Activated CD4-positive, alpha-beta T cell treated with anti-CD3 and anti-CD28 coated beads, Interleukin-2, amount 10 ng/mL, durations not matched to agents 24 days and 14 days (primary cell): ENCODE results near the gene DNAH14. TPM values are rescaled to one million over a fixed set of nuclear protein-coding genes. Genes with fewer than 3 reads are reported as not detected.
A peak's percentile ranks its signal among the peaks of the same experiment; 100 is the strongest.

Source experiments
- DNase-seq: peaks from one replicate; pipeline ENCODE4 v3.0.0; 2022
- H3K27ac Mint-ChIP-seq: one replicate; pipeline ENCODE4 v1.8.0; 2022; ENCODE audit warnings: mild to moderate bottlenecking, mixed read lengths
- H3K27me3 Mint-ChIP-seq: one replicate; pipeline ENCODE4 v1.8.0; 2022; ENCODE audit warnings: mixed read lengths
- H3K36me3 Mint-ChIP-seq: one replicate; pipeline ENCODE4 v1.8.0; 2022; ENCODE audit warnings: low read depth, mild to moderate bottlenecking, mixed read lengths
- H3K4me1 Mint-ChIP-seq: one replicate; pipeline ENCODE4 v1.8.0; 2021; ENCODE audit warnings: mixed read lengths
- H3K4me3 Mint-ChIP-seq: one replicate; pipeline ENCODE4 v1.8.0; 2022; ENCODE audit warnings: mild to moderate bottlenecking, moderate library complexity, mixed read lengths
- H3K9me3 Mint-ChIP-seq: one replicate; pipeline ENCODE4 v1.8.0; 2021; ENCODE audit warnings: mixed read lengths
- intact Hi-C: fragments of 100-400 bp; cut with micrococcal nuclease; formaldehyde crosslinking; loops from one replicate; pipeline ENCODE4 v1.15.1; 2023
- total RNA-seq: library from RNA; stranded (reverse); gene quantifications from 2 replicates; pipeline ENCODE4 v1.2.3, GENCODE V29; 2022

DNAH14 gene
- total RNA-seq, 1 donor from 2014 or later, result not detected

DNA sequence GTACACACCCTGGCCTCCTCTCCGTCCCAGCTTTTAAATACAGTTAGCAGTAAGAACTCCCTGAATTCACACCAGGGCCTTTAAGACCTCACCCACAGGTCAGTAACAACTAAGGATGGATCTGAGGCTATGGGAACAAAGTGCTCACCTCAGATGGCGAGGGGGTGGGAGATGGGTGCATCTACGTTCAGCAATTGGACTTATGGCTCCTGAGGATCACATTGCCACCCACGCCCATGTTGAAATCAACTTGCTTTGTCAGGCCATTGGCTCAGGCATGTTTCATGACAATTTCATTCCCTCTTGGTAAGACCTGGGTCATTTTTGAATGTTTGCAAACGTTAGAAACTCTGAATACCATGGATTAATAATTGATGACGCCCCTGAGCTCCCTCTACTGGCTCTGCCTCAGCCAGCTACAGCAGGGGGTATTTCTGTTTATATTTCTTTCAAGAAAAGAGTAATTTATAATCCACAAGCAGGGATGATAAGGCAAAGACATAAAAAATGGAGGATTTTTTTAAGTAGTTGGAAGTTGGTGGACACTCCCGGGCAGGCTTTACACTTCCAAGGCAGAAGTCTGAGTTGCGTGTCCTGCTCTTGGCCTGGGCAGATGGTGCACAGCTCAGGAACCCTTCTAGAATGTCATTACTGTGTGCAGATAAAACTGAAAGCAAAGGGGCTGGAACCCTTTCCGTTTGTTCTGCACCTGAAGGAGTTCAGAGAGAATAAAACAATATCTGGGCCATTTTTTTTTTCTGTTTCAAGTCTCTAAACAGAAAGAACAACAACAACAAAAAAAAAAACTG lies 512.0 kb downstream of the DNAH14 start:
- H3K4me1 Mint-ChIP-seq, result peaks cover 60% of the 10 kb centered on the region
- DNase-seq, result no peak

DNA sequence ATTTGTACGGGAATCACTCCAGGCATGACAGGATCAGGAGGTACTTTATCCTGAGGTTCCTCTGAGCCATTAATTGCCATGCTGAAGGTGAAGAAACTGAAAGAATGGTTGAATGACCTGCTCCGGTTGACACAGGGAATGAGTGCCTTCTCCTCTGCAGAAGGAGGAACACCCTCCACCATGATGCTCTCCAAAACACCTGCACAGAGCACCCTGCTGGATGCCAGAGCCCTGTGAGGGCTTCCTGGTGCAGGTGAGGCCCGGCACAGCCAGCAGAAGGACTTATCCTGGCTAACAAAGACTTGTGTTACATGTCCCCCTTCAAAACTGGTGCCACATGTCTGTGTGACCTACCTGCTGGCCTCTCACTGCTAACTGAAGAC lies 512.6 kb downstream of the DNAH14 start:
- Mint-ChIP-seq H3K4me3 (peak overlapping the region; percentile 61), H3K9me3 (no peaks in the 10 kb centered on the region), H3K27me3 (peaks cover 2% of the 10 kb centered on the region), H3K4me1 (peaks cover 61% of the 10 kb centered on the region), H3K27ac (peak overlapping the region; percentile 76), H3K36me3 (peaks cover 2% of the 10 kb centered on the region)
- DNase-seq, result no peak
- intact Hi-C loops, result loop anchor here (10.0 kb wide), 2 partner anchors 947 to 1007 kb away; partner anchors contain the start of gene WDR26

More for the DNA sequence above, 512.0 kb downstream of the DNAH14 start:
- H3K27me3 Mint-ChIP-seq, result peaks cover 2% of the 10 kb centered on the region
- intact Hi-C loops, result loop anchor here (10.0 kb wide), 2 partner anchors 947 to 1007 kb away; partner anchors contain the start of gene WDR26
- H3K36me3 Mint-ChIP-seq, result peaks cover 2% of the 10 kb centered on the region
- peak overlapping the region; percentile 61 for H3K4me3 Mint-ChIP-seq
- peak overlapping the region; percentile 76 for H3K27ac Mint-ChIP-seq
- H3K9me3 Mint-ChIP-seq, result no peaks in the 10 kb centered on the region

DNA sequence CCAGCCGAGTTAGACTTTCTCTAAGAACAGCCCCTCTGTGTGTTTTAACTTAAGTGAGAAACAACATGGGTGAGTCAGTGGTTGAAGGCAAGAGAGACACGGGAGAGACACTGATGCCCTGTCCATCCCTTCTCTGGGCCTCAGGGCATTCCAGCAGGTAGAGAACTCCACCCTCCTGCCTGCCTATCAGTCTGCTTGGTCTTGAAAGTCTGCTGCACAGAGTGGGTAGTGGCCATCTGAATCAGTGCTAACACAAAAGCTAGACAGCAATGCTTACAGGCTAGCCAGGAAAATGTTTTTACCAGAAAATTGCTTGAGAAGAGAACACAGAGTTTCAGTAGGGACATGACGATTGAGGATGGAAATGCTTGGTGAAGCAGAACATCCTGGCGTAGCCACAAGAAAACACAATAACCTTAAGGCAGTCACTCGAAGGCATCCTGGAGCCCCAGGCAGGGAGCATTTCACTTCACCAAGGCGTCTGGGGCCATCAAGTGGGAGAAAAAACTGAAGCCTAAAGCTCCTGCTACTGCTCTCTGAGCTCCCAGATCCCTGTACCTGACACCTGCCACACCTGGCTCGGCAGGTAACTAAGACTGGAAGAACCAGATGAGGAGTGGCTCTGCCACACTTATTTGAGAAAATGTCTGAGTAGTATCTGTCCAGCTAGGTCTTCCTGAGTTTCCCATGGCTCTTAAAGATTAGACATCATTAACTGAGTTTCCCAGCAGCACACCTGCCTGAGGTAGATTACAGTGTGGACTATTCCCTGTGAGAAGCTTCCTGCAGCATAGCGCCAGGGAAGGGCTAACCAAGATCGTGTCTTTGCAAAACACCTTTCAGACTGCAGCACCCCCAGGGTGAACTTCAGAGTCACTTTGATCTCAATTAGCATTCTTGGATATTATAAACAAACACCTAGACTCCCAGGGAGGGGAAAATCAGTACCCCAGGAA lies 516.4 kb downstream of the DNAH14 start:
- peaks cover 63% of the 10 kb centered on the region for H3K4me1 Mint-ChIP-seq
- intact Hi-C loops, result loop anchor here (1.0 to 10.0 kb wide), 5 partner anchors 8 to 1011 kb away; partner anchors contain the start of genes LBR and WDR26
- peak overlapping the region; percentile 93 for H3K27ac Mint-ChIP-seq
- DNase-seq, result peak; percentile 76
- H3K4me3 Mint-ChIP-seq, result peak overlapping the region; percentile 73
- no peaks in the 10 kb centered on the region for H3K9me3 Mint-ChIP-seq
- H3K36me3 Mint-ChIP-seq, result peaks cover 2% of the 10 kb centered on the region
- H3K27me3 Mint-ChIP-seq, result peaks cover 2% of the 10 kb centered on the region

DNA sequence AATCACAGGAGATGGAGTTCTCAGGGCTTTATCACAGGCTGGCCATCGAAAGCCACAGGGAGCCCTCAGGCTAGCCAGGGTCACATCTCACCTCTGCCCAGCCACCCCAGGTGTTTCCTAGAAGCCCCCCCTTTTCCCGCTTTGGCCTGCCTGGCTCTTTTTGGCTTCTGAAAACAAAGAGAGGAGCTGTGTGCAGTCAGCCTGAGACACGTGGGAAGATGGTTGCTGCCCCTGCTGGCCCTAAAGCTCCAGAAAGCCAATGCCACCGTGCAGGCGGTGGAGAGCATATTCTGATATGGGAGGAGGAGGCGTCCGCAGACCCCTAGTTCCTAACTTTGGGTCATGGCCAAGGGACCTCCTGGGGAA lies 517.1 kb downstream of the DNAH14 start:
- Mint-ChIP-seq H3K36me3 (peaks cover 2% of the 10 kb centered on the region), H3K4me1 (peaks cover 61% of the 10 kb centered on the region), H3K9me3 (no peaks in the 10 kb centered on the region), H3K4me3 (no peak overlapping the region), H3K27ac (peak overlapping the region; percentile 93), H3K27me3 (peaks cover 2% of the 10 kb centered on the region)
- intact Hi-C loops, result loop anchor here (10.0 kb wide), 2 partner anchors 952 to 1012 kb away; partner anchors contain the start of gene WDR26
- DNase-seq, result no peak

DNA sequence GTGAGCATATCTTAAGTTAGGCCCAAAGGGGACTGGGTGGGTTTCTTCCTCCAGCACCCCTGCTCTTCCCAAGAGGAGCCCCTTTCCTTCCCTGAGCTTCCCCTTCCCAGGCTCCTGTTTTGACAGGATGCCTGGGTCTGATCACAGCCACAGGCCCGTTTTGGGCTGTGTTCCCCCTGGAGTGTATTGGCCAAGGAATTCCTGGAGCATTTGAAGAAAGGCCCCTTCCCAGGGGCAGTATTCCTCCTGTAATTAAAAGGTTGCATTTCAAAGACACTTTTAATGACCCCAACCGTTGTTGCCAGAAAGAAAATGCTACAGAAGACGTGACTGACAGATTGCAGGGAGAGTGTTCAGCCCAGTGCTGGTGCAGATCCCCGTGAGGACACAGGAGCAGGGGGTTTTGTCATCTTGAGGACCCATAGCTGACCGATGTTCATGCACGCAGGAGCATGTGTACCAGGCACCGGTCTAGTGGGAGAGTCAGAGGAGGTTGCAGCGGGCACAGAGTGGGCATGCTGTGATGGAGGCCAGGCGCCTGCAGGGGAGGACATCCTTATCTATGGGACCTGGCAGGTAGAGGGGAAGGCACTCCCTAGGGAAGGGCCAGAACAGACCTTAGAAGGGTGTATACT lies 517.6 kb downstream of the DNAH14 start:
- no peak overlapping the region for H3K4me3 Mint-ChIP-seq
- H3K27me3 Mint-ChIP-seq, result peaks cover 2% of the 10 kb centered on the region
- intact Hi-C loops, result loop anchor here (10.0 kb wide), 2 partner anchors 952 to 1012 kb away; partner anchors contain the start of gene WDR26
- H3K36me3 Mint-ChIP-seq, result peaks cover 2% of the 10 kb centered on the region
- no peaks in the 10 kb centered on the region for H3K9me3 Mint-ChIP-seq
- H3K27ac Mint-ChIP-seq, result no peak overlapping the region
- peaks cover 56% of the 10 kb centered on the region for H3K4me1 Mint-ChIP-seq
- DNase-seq, result no peak

DNA sequence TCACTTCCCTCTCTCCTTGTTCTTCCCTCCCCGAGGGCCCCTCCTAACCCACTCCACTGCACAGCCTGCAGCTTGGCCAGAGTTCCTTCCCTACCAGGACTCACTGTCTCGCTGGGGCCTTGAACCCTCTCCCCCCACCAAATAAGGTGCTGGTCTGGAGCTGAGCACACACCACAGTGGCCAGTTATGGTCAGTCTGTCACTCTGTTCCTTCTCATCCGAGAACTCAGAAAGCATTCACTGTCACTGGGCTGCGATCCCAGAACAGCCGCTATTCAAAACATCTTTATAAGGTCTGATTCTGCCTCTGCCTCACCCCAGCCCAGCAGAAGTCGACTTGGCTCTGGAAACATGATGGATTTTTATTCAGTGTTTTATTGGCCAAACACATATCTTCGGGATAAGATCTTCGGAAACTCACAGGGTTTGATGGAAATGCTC lies 518.2 kb downstream of the DNAH14 start:
- H3K36me3 Mint-ChIP-seq, result peaks cover 2% of the 10 kb centered on the region
- no peak overlapping the region for H3K4me3 Mint-ChIP-seq
- no peak for DNase-seq
- peaks cover 52% of the 10 kb centered on the region for H3K4me1 Mint-ChIP-seq
- no peaks in the 10 kb centered on the region for H3K9me3 Mint-ChIP-seq
- intact Hi-C loops, result loop anchor here (10.0 kb wide), 2 partner anchors 953 to 1013 kb away; partner anchors contain the start of gene WDR26
- H3K27me3 Mint-ChIP-seq, result peaks cover 2% of the 10 kb centered on the region
- peak overlapping the region; percentile 42 for H3K27ac Mint-ChIP-seq

DNA sequence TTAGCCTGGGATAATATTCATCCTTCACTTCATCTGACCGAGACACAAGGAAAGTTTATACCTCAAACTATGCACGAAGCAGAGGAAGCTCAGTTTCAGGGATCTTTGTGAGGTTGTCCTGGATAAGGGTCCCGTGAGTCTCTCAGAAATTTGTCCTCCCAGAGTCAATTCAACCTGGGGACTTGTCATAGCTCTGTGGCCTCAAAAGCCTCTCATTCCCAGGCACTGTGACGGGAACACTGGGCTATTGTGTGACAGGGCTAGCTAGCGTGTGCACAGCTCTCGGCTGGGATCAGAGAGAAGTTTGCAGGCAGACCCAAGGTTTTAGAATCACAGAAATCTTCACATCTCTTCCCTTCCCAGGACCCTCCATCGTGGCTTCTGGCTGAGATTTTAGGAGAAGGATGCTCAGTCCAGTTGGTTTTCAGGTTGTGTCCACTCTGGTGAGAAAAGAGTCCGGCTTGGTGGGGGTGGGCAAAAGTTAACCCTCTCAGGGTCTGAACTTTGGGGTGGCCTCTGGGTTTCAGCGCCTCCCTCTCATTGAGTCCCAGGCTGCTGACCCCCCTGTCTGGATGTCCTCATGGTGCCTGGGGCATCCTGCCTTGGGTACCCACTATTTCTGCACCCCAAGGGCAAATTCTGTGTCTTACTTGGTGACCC lies 518.8 kb downstream of the DNAH14 start:
- H3K27me3 Mint-ChIP-seq, result peaks cover 2% of the 10 kb centered on the region
- H3K27ac Mint-ChIP-seq, result no peak overlapping the region
- H3K9me3 Mint-ChIP-seq, result no peaks in the 10 kb centered on the region
- H3K36me3 Mint-ChIP-seq, result peaks cover 2% of the 10 kb centered on the region
- H3K4me1 Mint-ChIP-seq, result peaks cover 47% of the 10 kb centered on the region
- intact Hi-C loops, result loop anchor here (10.0 kb wide), 2 partner anchors 953 to 1013 kb away; partner anchors contain the start of gene WDR26
- DNase-seq, result no peak
- H3K4me3 Mint-ChIP-seq, result no peak overlapping the region
